LNCAP (cell line): ENCODE results near the gene GNPTG.

Experiments
- CTCF ChIP-seq: fragments of 450-650 bp; IDR thresholded peaks from 2 replicates; pipeline ENCODE4 v1.5.1; 2017; ENCODE audit warnings: mild to moderate bottlenecking

The GNPTG gene

GRCh38 chr16:1403733-1404132 lies 52.0 kb downstream of the GNPTG start:
- no peak for TF ChIP-seq CTCF

- no peak for TF ChIP-seq CTCF
Observed at GRCh38 chr16:1407753-1408152, 56.0 kb downstream of the GNPTG start.

DNA sequence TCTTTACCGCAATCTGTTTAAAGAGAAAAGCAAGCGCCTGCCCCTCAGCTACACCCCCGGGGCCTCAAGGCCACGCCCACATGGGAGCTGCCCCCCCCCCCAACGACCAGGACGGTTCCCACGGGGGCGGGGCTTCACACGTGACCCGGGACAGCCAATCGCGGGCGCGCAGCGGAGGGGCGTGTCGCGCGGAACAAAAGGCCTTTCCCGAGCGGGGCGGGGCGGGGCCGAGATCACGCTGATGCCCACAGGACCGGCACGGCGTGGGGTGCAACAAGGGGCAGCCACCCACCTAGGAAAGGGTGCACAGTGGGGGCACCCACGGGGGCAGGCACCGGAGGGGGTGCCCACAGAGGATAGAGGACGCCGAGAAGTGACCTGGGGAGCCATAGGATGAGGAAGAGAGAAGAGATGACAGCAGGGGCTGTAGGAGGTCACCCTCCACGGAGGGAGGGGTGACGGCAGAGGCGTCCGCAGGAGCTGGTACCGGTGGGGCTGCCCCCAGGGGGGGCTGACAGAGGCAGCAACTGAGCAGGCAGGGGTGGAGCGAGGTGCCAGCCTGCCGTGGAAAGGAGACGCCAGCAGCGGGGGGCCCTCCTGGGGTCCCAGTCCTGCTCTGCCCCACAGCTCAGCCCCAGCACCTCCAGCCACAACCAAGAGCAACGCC lies 56.6 kb downstream of the GNPTG start:
- no peak for TF ChIP-seq CTCF

DNA sequence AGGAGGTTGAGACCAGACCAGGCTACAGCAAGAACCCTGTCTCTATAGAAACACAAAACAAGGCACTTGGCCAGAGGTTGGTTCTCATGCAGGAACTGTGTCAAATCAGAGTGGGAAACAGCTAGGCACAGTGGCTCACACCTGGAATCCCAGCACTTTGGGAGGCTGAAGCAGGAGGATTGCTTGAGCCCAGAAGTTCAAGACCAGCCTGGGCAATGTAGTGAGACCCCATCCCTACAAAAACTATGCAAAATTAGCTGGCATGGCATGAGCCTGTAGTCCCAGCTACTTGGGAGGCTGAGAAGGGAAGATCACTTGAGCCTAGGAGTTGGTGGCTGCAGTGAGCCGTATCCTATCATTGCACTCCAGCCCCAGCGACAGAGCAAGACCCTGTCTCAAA lies 61.1 kb downstream of the GNPTG start:
- no peak for TF ChIP-seq CTCF
